Mesodermal cell (in vitro differentiated cells): ENCODE results near the gene DDHD1.

Source experiments
- H3K27ac ChIP-seq: 2 replicates; pipeline ENCODE4 v1.7.0; 2013; ENCODE audit warnings: mild to moderate bottlenecking, low read depth, low read length, moderate library complexity; ENCODE audit not compliant: severe bottlenecking
- H3K36me3 ChIP-seq: 2 replicates; pipeline ENCODE4 v1.7.1; 2013; ENCODE audit warnings: mild to moderate bottlenecking, low read length, moderate library complexity; ENCODE audit not compliant: control insufficient read depth, insufficient read depth
- H3K4me1 ChIP-seq: one replicate; pipeline ENCODE4 v1.7.1; 2013; ENCODE audit warnings: mild to moderate bottlenecking, low read length; ENCODE audit not compliant: insufficient read depth, control insufficient read depth, poor library complexity, severe bottlenecking
- H3K4me3 ChIP-seq: 2 replicates; pipeline ENCODE4 v1.7.0; 2013; ENCODE audit warnings: low read length, control low read depth, mild to moderate bottlenecking; ENCODE audit not compliant: insufficient read depth, poor library complexity, severe bottlenecking; ENCODE audit errors: extremely low read depth
- H3K9me3 ChIP-seq: 2 replicates; pipeline ENCODE4 v1.7.1; 2013; ENCODE audit warnings: mild to moderate bottlenecking, low read length, moderate library complexity; ENCODE audit not compliant: control insufficient read depth
- WGBS, 2 experiments: methylation state at CpG; one replicate each; pipeline ENCODE4 v1.1.5; 2013; ENCODE audit warnings: missing lambda C conversion rate in 2 of 2; ENCODE audit not compliant: insufficient coverage in 2 of 2; 5-methylcytosine and 5-hydroxymethylcytosine counted together

Gene DDHD1

GRCh38 chr14:52992236-52992870, 160.8 kb downstream of the DDHD1 start:
- Histone ChIP-seq H3K36me3 (no peaks in the 10 kb centered on the region), H3K27ac (no peak overlapping the region), H3K9me3 (no peaks in the 10 kb centered on the region), H3K4me1 (no peaks in the 10 kb centered on the region), H3K4me3 (no peak overlapping the region)
- 100% methylated on average over 1 of the region's 1 CpG; no CpG with 5 or more reads in 1 of the 2 experiments for WGBS, 2 experiments

GRCh38 chr14:52988139-52988538, 165.0 kb downstream of the DDHD1 start:
- no peaks in the 10 kb centered on the region for H3K4me1 ChIP-seq
- no peak overlapping the region for H3K27ac ChIP-seq
- no peak overlapping the region for H3K4me3 ChIP-seq
- no peaks in the 10 kb centered on the region for H3K36me3 ChIP-seq
- no peaks in the 10 kb centered on the region for H3K9me3 ChIP-seq

- WGBS, 2 experiments: 79 to 81% methylated on average over 3 of the region's 3 CpGs
- Histone ChIP-seq H3K4me1 (no peaks in the 10 kb centered on the region), H3K9me3 (no peaks in the 10 kb centered on the region), H3K4me3 (no peak overlapping the region), H3K36me3 (no peaks in the 10 kb centered on the region), H3K27ac (no peak overlapping the region)
Measured at GRCh38 chr14:52987514-52987913, 165.6 kb downstream of the DDHD1 start.

- 100% methylated on average over 1 of the region's 2 CpGs for WGBS, 2 experiments
- H3K36me3 ChIP-seq: no peaks in the 10 kb centered on the region
- H3K9me3 ChIP-seq: no peaks in the 10 kb centered on the region
- no peaks in the 10 kb centered on the region for H3K4me1 ChIP-seq
- H3K27ac ChIP-seq: no peak overlapping the region
- H3K4me3 ChIP-seq: no peak overlapping the region
Measured at GRCh38 chr14:52987042-52987441, 166.1 kb downstream of the DDHD1 start.
